ENCODE measurements around the gene CA10.

DNA sequence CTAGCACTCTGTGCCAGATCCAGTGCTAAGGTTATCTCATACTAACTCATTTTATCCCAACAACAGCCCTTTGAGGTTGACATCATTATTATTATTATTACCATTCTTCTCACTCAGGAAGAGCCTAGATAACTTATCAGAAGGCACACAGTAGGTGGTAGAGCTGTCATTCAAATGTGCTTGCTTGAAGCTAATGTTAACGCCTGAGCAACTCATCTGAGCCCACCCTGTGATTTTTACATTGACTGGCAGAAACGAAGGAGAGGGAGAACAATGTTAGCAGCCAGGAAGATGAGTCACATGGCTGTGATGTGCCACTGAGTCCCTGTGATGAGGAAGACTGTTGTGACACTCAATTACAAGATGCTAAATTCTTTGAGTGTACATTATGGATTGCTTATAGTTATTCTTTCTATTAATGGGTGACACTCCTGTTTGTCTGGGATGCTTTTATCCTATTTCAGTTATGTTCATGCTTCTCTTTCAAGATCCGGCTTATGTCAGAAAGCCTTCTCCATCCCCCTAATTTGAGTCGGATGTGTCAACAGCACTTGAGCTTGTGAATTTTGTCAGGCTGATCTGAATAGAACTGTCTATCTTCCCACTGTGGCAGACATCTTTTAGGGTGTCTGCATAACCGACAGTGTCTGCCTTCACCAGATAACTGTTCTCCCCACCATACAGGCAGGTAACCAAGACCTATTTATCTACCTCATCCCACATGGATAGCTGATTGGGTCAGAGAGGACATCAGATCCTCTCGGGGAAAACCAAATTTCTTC is 426.4 kb downstream of the CA10 start:
- TF ChIP-seq, protein P1, sequence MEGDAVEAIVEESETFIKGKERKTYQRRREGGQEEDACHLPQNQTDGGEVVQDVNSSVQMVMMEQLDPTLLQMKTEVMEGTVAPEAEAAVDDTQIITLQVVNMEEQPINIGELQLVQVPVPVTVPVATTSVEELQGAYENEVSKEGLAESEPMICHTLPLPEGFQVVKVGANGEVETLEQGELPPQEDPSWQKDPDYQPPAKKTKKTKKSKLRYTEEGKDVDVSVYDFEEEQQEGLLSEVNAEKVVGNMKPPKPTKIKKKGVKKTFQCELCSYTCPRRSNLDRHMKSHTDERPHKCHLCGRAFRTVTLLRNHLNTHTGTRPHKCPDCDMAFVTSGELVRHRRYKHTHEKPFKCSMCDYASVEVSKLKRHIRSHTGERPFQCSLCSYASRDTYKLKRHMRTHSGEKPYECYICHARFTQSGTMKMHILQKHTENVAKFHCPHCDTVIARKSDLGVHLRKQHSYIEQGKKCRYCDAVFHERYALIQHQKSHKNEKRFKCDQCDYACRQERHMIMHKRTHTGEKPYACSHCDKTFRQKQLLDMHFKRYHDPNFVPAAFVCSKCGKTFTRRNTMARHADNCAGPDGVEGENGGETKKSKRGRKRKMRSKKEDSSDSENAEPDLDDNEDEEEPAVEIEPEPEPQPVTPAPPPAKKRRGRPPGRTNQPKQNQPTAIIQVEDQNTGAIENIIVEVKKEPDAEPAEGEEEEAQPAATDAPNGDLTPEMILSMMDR (IDR thresholded peaks at IDR 0.05): no peak
- TF ChIP-seq POLR2A (IDR thresholded peaks at IDR 0.05) (no peak), POLR2AphosphoS5 (IDR thresholded peaks at IDR 0.05) (no peak), EP300 (IDR thresholded peaks at IDR 0.05) (no peak)

Measured in gastroesophageal sphincter (tissue), 3 donors.